ENCODE results near the gene MAPK1.
A peak's percentile ranks its signal among the peaks of the same experiment; 100 is the strongest.
"Not testable (repeated sequence)": the region's sequence is repeated elsewhere in the genome, so short reads cannot be mapped to it uniquely, and the experiment has no call there.

The MAPK1 gene

GRCh38 chr22:21867528-21868266, at the start of gene MAPK1:
Gene MAPK1, minus strand, starts transcription at chr22:21867645. Its CDS starts 205 bp downstream, at chr22:21867440.
- DNase-seq, result peak; percentile 83

GRCh38 chr22:21916309-21916918, 49.0 kb upstream of the MAPK1 start:
- DNase-seq, result no peak

GRCh38 chr22:21915624-21916308, 48.3 kb upstream of the MAPK1 start:
- DNase-seq, result no peak

GRCh38 chr22:21914033-21914642, 46.7 kb upstream of the MAPK1 start:
- not testable (repeated sequence) for DNase-seq

- not testable (repeated sequence) for DNase-seq
Observed at GRCh38 chr22:21910367-21910766, 42.9 kb upstream of the MAPK1 start.

GRCh38 chr22:21909871-21910270, 42.4 kb upstream of the MAPK1 start:
- DNase-seq, result no peak

- no peak for DNase-seq
Observed at GRCh38 chr22:21907638-21908522, 40.4 kb upstream of the MAPK1 start.

- not testable (repeated sequence) for DNase-seq
Observed at GRCh38 chr22:21905234-21905633, 37.8 kb upstream of the MAPK1 start.

- no peak for DNase-seq
Observed at GRCh38 chr22:21904250-21904789, 36.9 kb upstream of the MAPK1 start.

- no peak for DNase-seq
Observed at GRCh38 chr22:21903283-21903682, 35.8 kb upstream of the MAPK1 start.

- no peak for DNase-seq
Observed at GRCh38 chr22:21902296-21903087, 35.0 kb upstream of the MAPK1 start.

- no peak for DNase-seq
Observed at GRCh38 chr22:21898354-21898896, 31.0 kb upstream of the MAPK1 start.

GRCh38 chr22:21896951-21897513, 29.6 kb upstream of the MAPK1 start:
- DNase-seq, result no peak

GRCh38 chr22:21896275-21896674, 28.8 kb upstream of the MAPK1 start:
- not testable (repeated sequence) for DNase-seq

GRCh38 chr22:21894799-21895198, 27.4 kb upstream of the MAPK1 start:
- no peak for DNase-seq

- no peak for DNase-seq
Observed at GRCh38 chr22:21889251-21889990, 22.0 kb upstream of the MAPK1 start.

- DNase-seq, result no peak
Observed at GRCh38 chr22:21887841-21888240, 20.4 kb upstream of the MAPK1 start.

GRCh38 chr22:21883930-21884329, 16.5 kb upstream of the MAPK1 start:
- not testable (repeated sequence) for DNase-seq

GRCh38 chr22:21882754-21883333, 15.4 kb upstream of the MAPK1 start:
- DNase-seq, result not testable (repeated sequence)

Data from NCI-H1048 (cell line).